OCI-LY7 (cell line): Measurements from ENCODE around the gene STAG1.

ENCODE experiments used
- CTCF ChIP-seq: fragments of 200-600 bp; sonication (generic); conservative IDR thresholded peaks from 2 replicates; pipeline ENCODE4 v1.5.1; 2014; ENCODE audit warnings: mild to moderate bottlenecking, antibody characterized with exemption, low read length, moderate library complexity, mixed read lengths
- EZH2phosphoT487 ChIP-seq: fragments of 200-600 bp; sonication (generic); IDR thresholded peaks from 2 replicates; pipeline ENCODE4 v1.6.1; 2018; ENCODE audit warnings: low read depth, borderline replicate concordance, mild to moderate bottlenecking, mixed run types, antibody characterized with exemption, low read length, moderate library complexity, mixed read lengths

GRCh38 chr3:136780741-136781140, 28.6 kb upstream of the STAG1 start:
- TF ChIP-seq CTCF = no peak
- no peak for TF ChIP-seq EZH2phosphoT487
